ENCODE measurements around the gene TMEM233. TPM values are rescaled to one million over a fixed set of nuclear protein-coding genes. Genes with fewer than 3 reads are reported as not detected.

The TMEM233 gene
- total and polyA plus RNA-seq, 9 of the 15 experiments (the other 6 are each of a cell fraction or from before 2014, with no cell fraction given): 0.04 to 0.17 (median 0.07) TPM; not detected in 2

DNA sequence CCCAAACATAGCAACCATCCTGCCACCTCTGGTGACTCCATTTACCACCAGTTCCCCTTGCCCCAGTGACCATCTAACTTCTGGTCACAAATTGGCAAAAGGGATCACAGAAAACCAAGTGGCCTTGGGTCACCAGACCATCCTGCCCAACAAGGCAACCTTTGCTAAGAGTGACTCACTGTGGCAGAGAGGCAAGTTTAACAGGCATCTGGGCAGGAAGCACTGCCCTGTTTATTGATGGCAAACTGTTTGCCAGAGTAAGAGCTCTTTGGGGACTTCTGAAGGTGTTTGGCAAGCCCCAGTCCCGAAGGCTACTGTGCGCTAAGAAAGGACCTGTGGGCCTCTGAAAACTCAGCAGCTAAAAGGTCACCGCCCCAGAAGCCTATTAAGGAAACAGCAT is 28.2 kb upstream of the TMEM233 start (continued):
- no peak for TF ChIP-seq E2F3 (CRISPR knock-in tag; IDR thresholded peaks at IDR 0.05)
- no peak for TF ChIP-seq NFXL1 (CRISPR knock-in tag; IDR thresholded peaks at IDR 0.05)
- TF ChIP-seq ARNT (IDR thresholded peaks at IDR 0.05): no peak
- no peak for TF ChIP-seq ZNF318 (IDR thresholded peaks at IDR 0.05; ENCODE audit: borderline replicate concordance in 1 of 2, low read depth in 1 of 2)
- no peak for TF ChIP-seq FOXK1 (CRISPR knock-in tag; IDR thresholded peaks at IDR 0.05; ENCODE audit: borderline replicate concordance)
- TF ChIP-seq, protein P1, sequence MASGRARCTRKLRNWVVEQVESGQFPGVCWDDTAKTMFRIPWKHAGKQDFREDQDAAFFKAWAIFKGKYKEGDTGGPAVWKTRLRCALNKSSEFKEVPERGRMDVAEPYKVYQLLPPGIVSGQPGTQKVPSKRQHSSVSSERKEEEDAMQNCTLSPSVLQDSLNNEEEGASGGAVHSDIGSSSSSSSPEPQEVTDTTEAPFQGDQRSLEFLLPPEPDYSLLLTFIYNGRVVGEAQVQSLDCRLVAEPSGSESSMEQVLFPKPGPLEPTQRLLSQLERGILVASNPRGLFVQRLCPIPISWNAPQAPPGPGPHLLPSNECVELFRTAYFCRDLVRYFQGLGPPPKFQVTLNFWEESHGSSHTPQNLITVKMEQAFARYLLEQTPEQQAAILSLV (tag; IDR thresholded peaks at IDR 0.05): no peak
- TF ChIP-seq MGA (IDR thresholded peaks at IDR 0.05): no peak

Measured in K562 (cell line).